ENCODE measurements around the gene EVPLL.

Gene EVPLL

DNA sequence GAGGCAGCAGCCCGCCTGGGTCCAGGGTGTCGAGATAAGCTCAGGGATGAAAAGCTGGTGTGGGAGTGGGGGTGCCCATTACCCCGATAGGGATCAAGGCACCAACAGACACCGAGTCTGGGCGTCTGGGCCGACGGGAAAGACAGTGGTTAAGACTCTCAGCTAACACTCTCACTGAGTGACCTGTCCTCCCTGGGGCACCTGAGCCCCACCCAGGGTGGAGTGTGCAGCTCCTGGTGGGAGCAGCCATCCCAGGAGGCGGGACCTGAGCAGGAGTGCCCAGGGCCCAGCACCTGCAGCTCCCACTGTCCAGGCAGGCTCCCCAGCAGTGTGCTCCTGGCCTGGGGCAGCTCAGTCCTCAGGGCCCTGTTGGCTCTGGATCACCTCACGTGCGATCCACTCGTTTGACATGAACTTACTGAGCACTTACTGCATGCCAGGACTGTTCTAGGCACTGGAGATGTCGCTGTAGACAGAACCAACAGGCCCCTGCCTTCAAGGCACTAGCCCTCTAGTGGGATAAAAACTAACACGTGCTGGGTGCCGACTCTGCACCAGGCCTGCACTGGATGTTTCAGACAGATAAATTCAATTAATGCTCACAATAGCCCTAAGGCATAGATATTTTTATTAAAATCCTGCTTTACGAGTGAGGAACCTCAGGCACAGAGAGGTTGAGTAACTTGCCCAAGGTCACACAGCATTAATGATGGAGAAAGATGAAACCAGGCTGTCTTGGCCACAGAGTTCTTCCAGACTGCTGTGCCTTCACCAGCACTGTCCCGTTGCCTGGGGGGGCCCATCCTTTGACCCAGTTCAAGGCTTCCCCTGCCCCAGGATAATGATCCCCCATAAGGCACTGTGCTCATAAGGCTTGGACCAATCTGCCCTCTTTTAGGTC lies 1.9 kb downstream of the EVPLL start:
- TF ChIP-seq CREB5 (CRISPR knock-in tag; IDR thresholded peaks at IDR 0.05; ENCODE audit: low read depth) (no peak), OSR1 (CRISPR knock-in tag; IDR thresholded peaks at IDR 0.05) (no peak), ZC3H10 (CRISPR knock-in tag; IDR thresholded peaks at IDR 0.05) (no peak)
- no peak; the same call in 2 of the 3 replicates for ATAC-seq

- ATAC-seq = no peak
- TF ChIP-seq, protein P1, sequence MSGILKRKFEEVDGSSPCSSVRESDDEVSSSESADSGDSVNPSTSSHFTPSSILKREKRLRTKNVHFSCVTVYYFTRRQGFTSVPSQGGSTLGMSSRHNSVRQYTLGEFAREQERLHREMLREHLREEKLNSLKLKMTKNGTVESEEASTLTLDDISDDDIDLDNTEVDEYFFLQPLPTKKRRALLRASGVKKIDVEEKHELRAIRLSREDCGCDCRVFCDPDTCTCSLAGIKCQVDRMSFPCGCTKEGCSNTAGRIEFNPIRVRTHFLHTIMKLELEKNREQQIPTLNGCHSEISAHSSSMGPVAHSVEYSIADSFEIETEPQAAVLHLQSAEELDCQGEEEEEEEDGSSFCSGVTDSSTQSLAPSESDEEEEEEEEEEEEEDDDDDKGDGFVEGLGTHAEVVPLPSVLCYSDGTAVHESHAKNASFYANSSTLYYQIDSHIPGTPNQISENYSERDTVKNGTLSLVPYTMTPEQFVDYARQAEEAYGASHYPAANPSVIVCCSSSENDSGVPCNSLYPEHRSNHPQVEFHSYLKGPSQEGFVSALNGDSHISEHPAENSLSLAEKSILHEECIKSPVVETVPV (CRISPR knock-in tag; IDR thresholded peaks at IDR 0.05) = no peak
- TF ChIP-seq BACH2 (CRISPR knock-in tag; IDR thresholded peaks at IDR 0.05; ENCODE audit: borderline replicate concordance) (no peak), CREB5 (CRISPR knock-in tag; IDR thresholded peaks at IDR 0.05; ENCODE audit: low read depth) (no peak), ESRRG (CRISPR knock-in tag; IDR thresholded peaks at IDR 0.05) (no peak), ZFP3 (CRISPR knock-in tag; IDR thresholded peaks at IDR 0.05) (no peak), TSHZ2 (CRISPR knock-in tag; IDR thresholded peaks at IDR 0.05) (no peak), TOX (CRISPR knock-in tag; IDR thresholded peaks at IDR 0.05; ENCODE audit: borderline replicate concordance) (no peak), GLIS3 (CRISPR knock-in tag; IDR thresholded peaks at IDR 0.05) (no peak), OSR1 (CRISPR knock-in tag; IDR thresholded peaks at IDR 0.05) (no peak), TCF4 (CRISPR knock-in tag; IDR thresholded peaks at IDR 0.05; ENCODE audit: borderline replicate concordance) (no peak), ZC3H10 (CRISPR knock-in tag; IDR thresholded peaks at IDR 0.05) (no peak)
Observed at GRCh38 chr17:18380471-18381157, 3.0 kb downstream of the EVPLL start.

- ATAC-seq = no peak; the same call in 2 of the 3 replicates
- TF ChIP-seq GLIS3 (CRISPR knock-in tag; IDR thresholded peaks at IDR 0.05) (no peak), ZNF8 (CRISPR knock-in tag; IDR thresholded peaks at IDR 0.05) (no peak)
- TF ChIP-seq, protein P1 (CRISPR knock-in tag; IDR thresholded peaks at IDR 0.05) = no peak
Observed at GRCh38 chr17:18381158-18381952, 3.8 kb downstream of the EVPLL start.

- ATAC-seq = no peak
- TF ChIP-seq PATZ1 (CRISPR knock-in tag; IDR thresholded peaks at IDR 0.05; ENCODE audit: borderline replicate concordance) = no peak
- TF ChIP-seq GLIS3 (CRISPR knock-in tag; IDR thresholded peaks at IDR 0.05) = no peak
- TF ChIP-seq, protein P1 (CRISPR knock-in tag; IDR thresholded peaks at IDR 0.05) = no peak
- TF ChIP-seq ZNF565 (CRISPR knock-in tag; conservative IDR thresholded peaks at IDR 0.05; ENCODE audit: low read depth) = no peak
- TF ChIP-seq RARB (CRISPR knock-in tag; IDR thresholded peaks at IDR 0.05) = no peak
- no peak for TF ChIP-seq CSDC2 (CRISPR knock-in tag; IDR thresholded peaks at IDR 0.05)
- TF ChIP-seq TSHZ2 (CRISPR knock-in tag; IDR thresholded peaks at IDR 0.05) = no peak
- TF ChIP-seq TCF4 (CRISPR knock-in tag; IDR thresholded peaks at IDR 0.05; ENCODE audit: borderline replicate concordance) = no peak
Observed at GRCh38 chr17:18381953-18382245, 4.3 kb downstream of the EVPLL start.
